GM12872 (cell line): ENCODE measurements around the gene YWHAE.

Experiments used
- TF ChIP-seq, protein P1 (sequence below): IDR thresholded peaks from 3 replicates; pipeline ENCODE4 v1.5.1; 2011; ENCODE audit warnings: low read depth, mild to moderate bottlenecking, low read length, moderate library complexity; ENCODE audit not compliant: insufficient read depth

YWHAE gene

DNA sequence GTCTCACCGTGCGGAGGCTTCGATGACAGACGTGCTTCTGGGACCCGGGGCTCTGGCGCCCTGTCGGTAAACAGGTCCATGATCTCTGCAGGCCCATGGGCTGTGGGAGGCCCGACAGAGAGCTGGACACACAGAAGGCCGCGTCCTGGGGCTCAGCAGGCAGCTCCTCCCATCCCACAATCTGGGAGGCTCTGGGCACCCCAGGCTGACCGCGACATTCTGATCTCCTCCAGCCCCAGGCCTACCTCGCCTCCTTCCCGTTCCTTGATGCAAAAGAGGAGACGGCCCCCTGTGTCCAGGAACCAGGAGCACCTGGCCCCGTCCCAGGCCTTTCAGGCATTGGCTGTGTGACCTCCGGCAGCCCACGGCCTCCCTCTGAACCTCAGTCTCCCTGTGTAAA lies 97.3 kb downstream of the YWHAE start:
- TF ChIP-seq, protein P1, sequence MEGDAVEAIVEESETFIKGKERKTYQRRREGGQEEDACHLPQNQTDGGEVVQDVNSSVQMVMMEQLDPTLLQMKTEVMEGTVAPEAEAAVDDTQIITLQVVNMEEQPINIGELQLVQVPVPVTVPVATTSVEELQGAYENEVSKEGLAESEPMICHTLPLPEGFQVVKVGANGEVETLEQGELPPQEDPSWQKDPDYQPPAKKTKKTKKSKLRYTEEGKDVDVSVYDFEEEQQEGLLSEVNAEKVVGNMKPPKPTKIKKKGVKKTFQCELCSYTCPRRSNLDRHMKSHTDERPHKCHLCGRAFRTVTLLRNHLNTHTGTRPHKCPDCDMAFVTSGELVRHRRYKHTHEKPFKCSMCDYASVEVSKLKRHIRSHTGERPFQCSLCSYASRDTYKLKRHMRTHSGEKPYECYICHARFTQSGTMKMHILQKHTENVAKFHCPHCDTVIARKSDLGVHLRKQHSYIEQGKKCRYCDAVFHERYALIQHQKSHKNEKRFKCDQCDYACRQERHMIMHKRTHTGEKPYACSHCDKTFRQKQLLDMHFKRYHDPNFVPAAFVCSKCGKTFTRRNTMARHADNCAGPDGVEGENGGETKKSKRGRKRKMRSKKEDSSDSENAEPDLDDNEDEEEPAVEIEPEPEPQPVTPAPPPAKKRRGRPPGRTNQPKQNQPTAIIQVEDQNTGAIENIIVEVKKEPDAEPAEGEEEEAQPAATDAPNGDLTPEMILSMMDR: no peak

DNA sequence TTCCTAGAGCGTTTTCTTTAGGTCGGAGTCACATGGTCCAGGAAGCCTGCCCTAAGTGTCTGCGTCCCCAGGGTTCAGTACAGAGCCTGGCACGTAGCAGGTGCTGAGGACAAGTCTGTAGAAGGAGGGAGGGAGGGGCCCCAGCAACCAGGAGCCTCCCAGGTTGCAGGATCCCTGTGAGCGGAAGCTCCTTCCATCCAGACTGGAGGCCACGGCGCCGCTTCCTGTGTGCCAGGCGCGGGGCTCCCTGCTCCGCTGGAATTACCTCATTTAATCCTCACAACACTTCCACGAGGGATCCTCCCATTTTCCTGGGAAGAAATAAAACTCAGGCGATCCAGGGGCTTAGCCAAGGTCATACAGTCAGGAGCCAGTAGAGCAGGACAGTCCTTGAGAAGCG lies 98.5 kb downstream of the YWHAE start:
- TF ChIP-seq, protein P1: no peak

DNA sequence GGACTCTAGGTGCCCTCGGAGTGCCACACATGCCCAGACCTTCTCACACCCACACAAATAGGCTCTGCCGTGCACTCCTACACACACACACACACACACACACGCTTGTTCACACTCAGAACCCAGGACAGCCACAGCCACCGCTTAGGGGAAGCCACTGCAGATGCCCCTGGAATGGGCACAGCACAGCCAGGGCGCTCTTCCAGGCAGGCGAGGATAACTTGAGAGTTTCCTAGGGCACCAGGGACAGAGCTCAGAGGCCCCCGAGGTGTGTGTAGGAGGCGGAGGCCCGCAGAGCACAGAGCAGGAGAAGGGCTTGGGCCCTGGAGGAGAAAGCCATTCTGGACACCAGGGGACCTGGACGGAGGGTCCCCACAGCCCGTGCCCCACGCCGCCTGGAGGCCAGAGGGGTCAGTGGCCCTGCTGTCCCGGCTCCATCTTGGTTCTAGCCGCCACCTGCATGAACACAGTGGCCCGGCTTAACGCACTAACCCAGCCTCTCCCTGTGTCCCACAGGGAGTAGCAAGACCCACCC lies 99.6 kb downstream of the YWHAE start:
- TF ChIP-seq, protein P1: no peak

DNA sequence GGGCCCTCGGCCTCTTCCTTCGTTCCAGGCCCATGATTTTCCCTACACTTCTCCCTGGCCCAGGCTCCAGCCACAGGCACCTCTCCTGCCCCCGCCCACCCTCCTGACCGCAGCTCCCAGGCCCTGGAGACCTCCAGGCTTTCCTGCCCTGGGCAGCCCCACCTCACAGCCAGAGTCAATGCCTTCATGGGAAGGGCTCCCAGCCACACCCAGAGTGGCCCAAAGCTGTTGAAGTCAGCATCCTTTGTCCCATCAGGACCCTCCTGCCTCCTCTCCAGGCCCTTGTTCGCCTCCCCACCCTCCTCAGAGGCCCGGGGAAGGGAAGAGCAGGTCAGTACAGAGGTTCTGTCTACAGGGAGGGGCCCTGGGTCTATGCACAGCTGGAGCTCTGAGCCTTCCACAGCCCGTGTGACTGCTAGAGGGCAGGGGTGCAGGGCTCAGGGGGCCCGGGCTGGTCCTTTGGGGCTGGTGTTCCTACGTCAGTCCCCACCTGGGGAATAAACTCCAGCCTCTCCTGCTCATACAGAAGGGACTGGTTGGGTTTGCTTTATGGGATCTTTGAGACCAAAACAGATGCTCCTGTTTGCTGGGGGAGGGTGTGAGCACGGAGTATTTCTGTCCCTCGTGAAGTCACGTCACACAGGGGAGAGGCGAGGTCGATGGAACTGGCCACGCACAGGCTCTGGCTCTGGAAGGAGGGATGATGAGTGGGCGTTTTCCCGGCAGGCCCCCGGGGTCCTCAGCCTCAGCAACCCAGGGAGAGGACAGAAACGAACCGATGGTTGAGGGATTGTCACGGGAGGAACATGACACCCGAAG lies 100.3 kb downstream of the YWHAE start:
- TF ChIP-seq, protein P1: no peak

DNA sequence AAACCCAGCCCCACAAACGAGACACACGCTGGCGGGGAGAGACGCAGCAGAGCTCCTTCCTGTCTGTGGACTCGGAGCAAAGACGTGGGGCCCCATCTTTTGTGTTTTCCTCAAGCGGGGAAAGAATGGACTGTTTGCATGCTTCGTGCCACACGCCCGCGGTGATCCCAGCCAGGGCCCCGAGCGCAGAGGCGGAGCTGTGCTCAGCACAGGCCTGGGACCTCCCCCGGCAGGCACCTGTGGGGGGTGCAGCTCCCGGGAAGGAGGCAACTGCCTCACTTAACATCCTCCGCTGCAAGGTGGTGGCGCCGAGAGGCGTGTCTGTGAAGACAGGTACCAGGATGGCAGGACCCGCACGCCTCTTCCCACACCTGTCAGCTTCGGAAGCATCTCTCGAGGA lies 101.4 kb downstream of the YWHAE start:
- TF ChIP-seq, protein P1: no peak
